ENCODE measurements around the gene ABCC1. TPM values are rescaled to one million over a fixed set of nuclear protein-coding genes. Genes with fewer than 3 reads are reported as not detected.

The ABCC1 gene
- total and polyA plus RNA-seq, 2 of the 8 experiments (the other 6 are each of a cell fraction or from before 2014, with no cell fraction given), result 42.6 to 66.8 TPM

DNA sequence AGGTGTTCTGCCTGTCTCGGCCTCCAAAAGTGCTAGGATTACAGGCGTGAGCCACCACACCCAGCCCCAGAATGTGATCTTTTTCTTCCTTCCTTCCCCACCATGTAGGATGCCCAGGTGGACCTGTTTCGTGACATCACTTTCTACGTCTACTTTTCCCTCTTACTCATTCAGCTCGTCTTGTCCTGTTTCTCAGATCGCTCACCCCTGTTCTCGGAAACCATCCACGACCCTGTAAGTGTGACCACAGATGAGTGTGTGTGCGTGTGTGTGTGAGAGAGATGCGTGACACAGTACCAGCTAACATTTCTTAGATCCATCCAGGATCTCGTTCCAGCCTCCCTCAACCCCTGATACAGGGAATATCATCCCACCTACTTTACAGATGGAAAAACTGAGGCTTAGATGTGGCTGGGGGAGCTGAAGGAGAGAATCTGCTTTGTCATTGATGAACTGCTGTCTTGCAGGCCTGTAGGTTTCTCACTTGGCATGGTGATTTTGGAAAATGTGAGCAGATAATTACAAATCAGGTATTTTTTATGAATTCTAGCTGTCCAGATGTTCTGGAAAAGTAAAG, 67.1 kb downstream of the ABCC1 start:
- Histone ChIP-seq H3K14ac (ENCODE audit: insufficient read length) (no peak overlapping the region), H2BK15ac (ENCODE audit: low read length) (no peak overlapping the region), H3K23me2 (ENCODE audit: low read depth, low read length) (no peaks in the 10 kb centered on the region), H2BK20ac (ENCODE audit: low read length) (no peak overlapping the region), H2BK120ac (replicated peaks; ENCODE audit: low read depth, low read length) (no peak overlapping the region), H2AFZ (ENCODE audit: low read length) (no peak overlapping the region), H4K5ac (ENCODE audit: insufficient read length, low read depth, low read length) (no peak overlapping the region), H3K23ac (ENCODE audit: insufficient read length) (no peak overlapping the region), H4K20me1 (replicated peaks in 1 of 2; ENCODE audit: control insufficient read depth in 1 of 2, insufficient read depth in 2 of 2, low read length in 2 of 2) (peaks cover 7 to 12% of the 10 kb centered on the region in 2 experiments), H3K36me3 (ENCODE audit: control insufficient read depth in 2 of 4, insufficient read depth in 4 of 4, low read length in 3 of 4) (peaks cover 4 to 41% (median 22%) of the 10 kb centered on the region in 4 experiments; a peak in 7 of 8 replicates), H3K79me1 (ENCODE audit: low read depth, low read length) (peaks cover 2% of the 10 kb centered on the region; the same call in 1 of the 2 replicates), H3K18ac (ENCODE audit: extremely low read depth, low read length) (no peak overlapping the region), H3K4me2 (ENCODE audit: insufficient read depth in 1 of 2, low read depth in 2 of 2, low read length in 2 of 2) (no peak overlapping the region), H2AK5ac (ENCODE audit: low read depth, low read length) (no peak overlapping the region), H3K9ac (replicated peaks in 1 of 4; ENCODE audit: extremely low read depth in 1 of 4, low read depth in 3 of 4, low read length in 3 of 4) (no peak overlapping the region; a peak in 1 of 7 replicates), H3K4ac (replicated peaks; ENCODE audit: insufficient read length, low read depth, low read length) (no peak overlapping the region), H4K8ac (ENCODE audit: extremely low read depth, insufficient read depth, low read length) (no peak overlapping the region), H2BK5ac (ENCODE audit: low read depth, low read length) (no peak overlapping the region), H3K9me3 (ENCODE audit: insufficient read depth in 2 of 2, low read depth in 1 of 2, low read length in 1 of 2) (no peaks in the 10 kb centered on the region), H3K4me3 (ENCODE audit: extremely low read depth in 1 of 4, insufficient read depth in 2 of 4, low read depth in 3 of 4, low read length in 4 of 4) (no peak overlapping the region), H3K4me1 (replicated peaks in 1 of 4; ENCODE audit: control insufficient read depth in 3 of 4, insufficient read depth in 4 of 4, low read length in 3 of 4) (no peaks in the 10 kb centered on the region), H3K27ac (ENCODE audit: low read depth, low read length) (no peak overlapping the region), H4K91ac (replicated peaks; ENCODE audit: insufficient read length, low read length) (no peak overlapping the region), H3K27me3 (replicated peaks in 1 of 4; ENCODE audit: control insufficient read depth in 3 of 4, extremely low read depth in 1 of 4, insufficient read depth in 3 of 4, low read length in 3 of 4) (no peaks in the 10 kb centered on the region), H3K56ac (replicated peaks; ENCODE audit: insufficient read length, low read depth, low read length) (no peak overlapping the region), H2BK12ac (ENCODE audit: low read depth, low read length) (no peak overlapping the region), H3K79me2 (ENCODE audit: control insufficient read depth in 1 of 2, insufficient read depth in 2 of 2, low read length in 2 of 2) (peaks cover 0 to 4% of the 10 kb centered on the region in 2 experiments; a peak in 1 of 4 replicates)
- 89% methylated on average over 11 of the region's 11 CpGs; no CpG with 5 or more reads in 1 of the 2 experiments for WGBS, 2 experiments (ENCODE audit: extremely low coverage in 1 of 2, insufficient coverage in 1 of 2, insufficient read length in 1 of 2, insufficient replicate concordance in 2 of 2, low coverage in 1 of 2, low lambda C conversion rate in 2 of 2, missing lambda C conversion rate in 1 of 2)
- FAIRE-seq, result no peak
- POLR2A ChIA-PET (ENCODE audit: partially characterized antibody), result interaction anchor here (1.4 kb wide), 1 partner anchor 9 kb away, joined by 3 read pairs; no protein-coding TSS in a partner anchor
- DNase-seq (ENCODE audit: low read depth in 1 of 2, low spot score in 2 of 2), result no peak
- TF ChIP-seq CREB1 (IDR thresholded peaks at IDR 0.05) (no peak), RAD21 (IDR thresholded peaks at IDR 0.05 in 1 of 2, conservative IDR thresholded peaks at IDR 0.05 in 1 of 2; ENCODE audit: low read depth in 2 of 2, low read length in 2 of 2) (no peak), TAF7 (optimal IDR thresholded peaks at IDR 0.05; ENCODE audit: borderline replicate concordance, low read depth, low read length) (no peak), RFX5 (IDR thresholded peaks at IDR 0.05; ENCODE audit: borderline replicate concordance, low read depth, low read length) (no peak), CHD2 (IDR thresholded peaks at IDR 0.05; ENCODE audit: low read length) (no peak), TAF1 (IDR thresholded peaks at IDR 0.05; ENCODE audit: low read depth, low read length) (no peak), BCL11A (IDR thresholded peaks at IDR 0.05; ENCODE audit: low read depth in 2 of 2, low read length in 2 of 2) (no peak), BACH1 (IDR thresholded peaks at IDR 0.05; ENCODE audit: low read length) (no peak), TEAD4 (IDR thresholded peaks at IDR 0.05; ENCODE audit: low read depth, low read length) (no peak), SP1 (IDR thresholded peaks at IDR 0.05; ENCODE audit: low read depth, low read length) (no peak), SIX5 (IDR thresholded peaks at IDR 0.05; ENCODE audit: low read depth, low read length) (no peak), TBP (IDR thresholded peaks at IDR 0.05; ENCODE audit: low read depth, low read length) (no peak), RNF2 (IDR thresholded peaks at IDR 0.05; ENCODE audit: borderline replicate concordance, low read depth, low read length, missing control alignments, poor library complexity, severe bottlenecking) (no peak)
- CTCF ChIA-PET (ENCODE audit: partially characterized antibody), result interaction anchor here (1.4 kb wide), 2 partner anchors 11 to 16 kb away, joined by 3 to 4 read pairs; no protein-coding TSS in a partner anchor
